ENCODE results near the gene IL11.
A peak's percentile ranks its signal among the peaks of the same experiment; 100 is the strongest.

Gene IL11

DNA sequence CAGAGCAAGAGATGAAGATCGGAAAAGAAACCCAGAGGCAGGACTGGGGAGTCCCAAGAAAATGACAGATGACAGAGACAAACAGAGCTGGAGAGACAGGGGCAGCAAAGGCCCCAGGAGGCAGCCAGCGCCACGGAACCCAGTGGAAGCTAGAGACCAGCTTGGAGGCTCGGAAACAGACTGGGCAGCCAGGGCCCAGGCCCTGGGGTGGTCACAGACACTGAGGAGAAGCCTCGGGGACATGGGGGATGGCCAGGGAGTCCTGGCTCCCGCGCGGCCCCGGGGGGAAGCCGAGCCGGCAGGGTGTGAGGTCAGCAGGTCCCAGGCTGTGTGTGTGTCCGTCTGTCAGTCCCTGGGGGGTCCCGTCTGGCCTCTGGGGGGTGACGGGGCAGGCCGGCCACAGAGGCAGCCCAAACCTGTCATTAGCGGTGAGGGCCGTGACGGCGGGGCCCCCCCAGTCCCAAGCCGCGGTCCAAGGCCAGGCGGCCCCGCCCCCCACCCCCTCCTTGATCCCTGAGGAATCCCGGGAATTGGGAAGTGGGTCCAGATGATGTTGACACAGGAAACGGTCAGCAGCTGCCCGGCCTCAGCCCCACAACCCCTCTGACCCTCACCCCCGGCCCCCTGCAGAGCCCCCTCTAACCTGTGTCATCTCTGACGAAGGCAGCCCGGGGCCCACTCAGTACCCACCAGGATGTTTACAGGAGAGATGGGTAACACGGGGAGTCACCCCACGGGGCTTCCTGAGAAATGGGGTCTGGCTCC, 3.9 kb upstream of the IL11 start:
- no peak overlapping the region for H3K4me3 ChIP-seq (ENCODE audit: low read depth, low read length)

- no peak overlapping the region for H3K4me3 ChIP-seq (ENCODE audit: low read depth, low read length)
Measured at GRCh38 chr19:55373306-55373992, 3.2 kb upstream of the IL11 start.

DNA sequence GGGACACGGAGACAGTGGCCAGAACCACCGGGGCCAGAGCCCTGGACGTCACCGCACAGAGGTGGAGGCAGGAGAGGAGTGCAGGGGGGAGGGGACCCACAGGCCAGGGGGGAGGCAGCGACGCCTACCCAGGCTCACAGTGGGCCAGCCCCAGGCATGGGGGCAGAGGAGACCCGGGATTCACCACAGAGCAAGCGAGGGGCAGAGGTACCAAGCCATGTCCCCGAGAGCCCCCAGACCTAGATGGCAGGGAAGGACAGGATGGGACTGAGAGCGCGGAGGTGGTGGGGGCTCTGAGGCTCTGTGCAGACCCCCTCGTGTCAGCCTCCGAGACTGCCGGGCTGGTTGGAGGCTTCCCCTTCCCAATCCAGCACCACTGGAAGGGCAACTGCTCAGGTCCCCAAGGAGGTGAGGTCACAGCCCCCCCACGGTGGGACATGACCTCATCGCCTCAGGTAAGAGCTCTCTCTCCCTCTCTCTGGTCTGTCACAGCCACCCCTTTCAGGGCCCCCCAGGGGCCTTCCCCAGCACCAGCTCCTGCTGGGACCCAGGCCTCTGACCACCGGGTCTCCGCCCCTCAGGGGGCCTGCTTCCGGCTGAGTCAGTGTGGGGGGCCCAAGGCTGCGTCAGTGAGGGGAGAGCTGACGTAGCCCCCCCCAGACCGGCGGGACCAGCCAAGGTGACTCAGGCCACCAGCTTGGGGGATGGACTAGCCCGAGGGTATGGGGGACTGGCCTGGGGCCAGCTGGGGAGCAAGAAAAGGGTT, 2.2 kb upstream of the IL11 start:
- H3K4me3 ChIP-seq (ENCODE audit: low read depth, low read length), result no peak overlapping the region

DNA sequence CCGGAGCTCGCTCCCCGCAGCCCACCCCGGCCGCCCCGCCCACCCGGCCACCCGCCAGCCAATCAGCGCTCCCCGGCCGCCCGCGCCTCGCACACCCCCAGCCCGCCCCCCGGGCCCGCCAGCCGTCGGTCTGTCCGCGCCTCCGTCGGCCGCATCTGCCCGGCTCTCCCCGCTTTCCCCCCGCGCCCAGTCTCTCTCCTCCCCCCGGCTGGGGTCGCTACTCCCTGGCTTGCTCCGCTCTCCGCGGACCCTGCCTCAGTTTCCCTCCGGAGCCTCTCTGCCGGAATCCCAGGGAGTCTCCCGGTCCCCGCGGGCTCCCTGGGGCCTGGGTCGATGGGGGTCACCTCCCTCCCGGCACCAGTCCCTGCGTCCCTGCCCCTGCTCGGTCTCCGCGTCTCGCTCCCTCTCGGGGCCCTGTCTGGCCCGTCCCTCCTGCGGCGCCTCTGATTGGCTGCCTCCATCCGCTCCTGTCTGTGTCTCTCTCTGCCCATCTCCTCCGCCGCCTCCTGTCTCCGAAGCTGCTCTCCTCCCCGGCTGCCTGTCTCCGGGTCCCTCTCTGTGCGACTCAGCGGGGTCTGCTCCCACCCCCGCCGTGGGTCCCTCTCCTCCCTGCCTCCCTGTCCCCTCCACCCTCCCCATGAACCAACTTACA, 484 bp downstream of the IL11 start:
- H3K4me3 ChIP-seq (ENCODE audit: low read depth, low read length), result peak overlapping the region; percentile 39

DNA sequence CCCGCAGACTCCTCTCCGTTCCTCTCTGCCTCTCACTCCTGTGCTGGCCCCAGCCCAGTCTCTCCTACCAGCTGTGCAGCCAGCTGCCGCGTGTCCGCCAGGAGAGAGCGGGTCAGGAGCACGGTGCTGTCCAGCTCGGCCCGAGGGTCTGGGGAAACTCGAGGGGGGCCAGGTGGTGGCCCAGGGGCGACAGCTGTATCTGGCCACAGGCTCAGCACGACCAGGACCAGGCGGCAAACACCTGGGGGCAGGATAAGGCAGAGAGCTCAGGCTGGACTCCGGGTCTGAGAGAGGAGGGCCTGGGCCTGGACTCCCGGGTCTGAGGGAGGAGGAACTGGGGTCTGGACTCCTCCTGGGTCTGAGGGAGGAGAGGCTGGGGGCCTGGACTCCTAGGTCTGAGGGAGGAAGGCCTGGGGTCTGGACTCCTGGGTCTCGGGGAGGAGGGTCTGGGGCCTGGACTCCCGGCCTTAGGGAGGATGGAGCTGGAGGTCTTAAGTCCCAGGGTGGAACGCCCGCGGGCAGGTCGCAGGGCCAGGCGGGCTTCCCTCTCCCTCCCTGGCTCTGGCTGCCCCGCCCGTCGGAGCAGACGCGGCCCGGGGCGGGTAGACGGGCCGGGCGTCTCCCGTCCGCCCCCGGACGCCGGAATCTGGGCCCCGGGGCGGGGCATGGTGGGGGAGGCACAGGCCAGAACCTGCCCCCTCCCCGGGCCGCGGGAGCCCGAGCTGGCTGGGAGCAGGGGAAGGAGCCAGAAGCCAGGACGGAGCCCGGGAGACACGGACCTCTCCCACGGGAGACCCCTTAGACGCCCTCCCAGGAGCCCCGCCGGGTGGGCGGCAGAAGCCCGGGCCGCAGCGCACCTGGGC, 1.3 kb downstream of the IL11 start:
- H3K4me3 ChIP-seq (ENCODE audit: low read depth, low read length), result peak overlapping the region; percentile 17

DNA sequence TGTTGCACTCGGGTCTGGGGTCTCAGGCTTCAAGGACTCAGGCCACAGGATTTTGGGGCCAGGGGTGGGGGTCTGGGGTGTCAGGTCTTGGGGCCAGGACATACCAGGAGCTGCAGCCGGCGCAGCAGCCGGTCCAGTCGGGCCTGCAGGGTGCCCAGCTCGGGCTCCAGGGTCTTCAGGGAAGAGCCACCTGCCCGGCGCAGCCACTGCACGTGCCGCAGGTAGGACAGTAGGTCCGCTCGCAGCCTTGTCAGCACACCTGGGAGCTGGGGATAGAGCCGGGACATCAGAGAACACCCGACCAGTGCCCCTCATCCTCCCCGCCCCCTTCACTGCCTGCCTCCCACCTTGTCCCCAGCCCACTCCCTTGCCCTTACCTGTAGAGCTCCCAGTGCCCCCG, 2.2 kb downstream of the IL11 start:
- H3K4me3 ChIP-seq (ENCODE audit: low read depth, low read length), result no peak overlapping the region

DNA sequence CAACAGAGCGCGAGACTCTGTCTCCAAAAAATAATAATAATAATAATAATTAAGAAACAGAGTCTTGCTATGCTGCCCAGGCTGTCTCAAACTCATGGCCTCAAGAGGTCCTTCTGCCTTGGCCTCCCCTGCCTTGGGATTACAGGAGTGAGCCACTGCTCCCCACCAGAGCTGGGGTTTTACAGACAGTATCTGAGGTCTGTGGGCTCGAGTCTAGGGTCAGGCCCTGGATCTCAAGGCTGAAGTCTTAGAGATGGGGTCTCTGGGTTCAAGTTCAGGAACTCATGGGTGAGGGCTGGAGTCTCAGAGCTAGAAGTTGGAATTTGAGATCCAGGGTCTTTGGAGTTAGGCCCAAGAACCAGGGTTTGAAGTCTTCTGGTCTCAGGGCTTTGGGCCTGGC, 3.5 kb downstream of the IL11 start:
- H3K4me3 ChIP-seq (ENCODE audit: low read depth, low read length), result no peak overlapping the region

- H3K4me3 ChIP-seq (ENCODE audit: low read depth, low read length), result no peak overlapping the region
Measured at GRCh38 chr19:55365964-55366363, 4.3 kb downstream of the IL11 start.

- no peak overlapping the region for H3K4me3 ChIP-seq (ENCODE audit: low read depth, low read length)
Measured at GRCh38 chr19:55365245-55365644, 5.0 kb downstream of the IL11 start.

GRCh38 chr19:55362990-55363716, 7.1 kb downstream of the IL11 start, which contains the start of gene GARIN5B:
Gene GARIN5B (minus strand): TSS chr19:55363260. CDS start chr19:55363066, 194 bp downstream.
- H3K4me3 ChIP-seq (ENCODE audit: low read depth, low read length), result no peak within 1 kb of the TSS

GRCh38 chr19:55362174-55362989, 7.9 kb downstream of the IL11 start:
- H3K4me3 ChIP-seq (ENCODE audit: low read depth, low read length), result no peak overlapping the region

DNA sequence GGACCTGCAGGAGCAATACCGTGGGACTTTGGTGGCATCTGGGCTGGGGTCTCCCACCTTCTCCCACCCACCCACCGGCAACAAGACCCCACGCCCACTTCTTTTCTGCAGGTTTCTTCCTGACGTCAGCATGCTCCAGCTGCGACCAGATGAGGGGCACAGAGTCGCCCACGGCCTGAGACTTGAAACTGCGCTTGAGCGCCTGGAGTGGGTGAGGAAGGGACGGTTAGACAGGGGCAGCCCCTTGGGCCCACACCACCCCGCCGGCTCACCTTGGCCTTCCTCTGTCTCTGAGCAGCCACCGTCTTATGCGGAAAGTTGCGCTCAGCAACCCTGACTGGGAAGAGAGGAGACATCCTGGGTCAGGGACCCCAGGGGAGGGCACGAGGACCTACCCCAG, 9.4 kb downstream of the IL11 start:
- H3K4me3 ChIP-seq (ENCODE audit: low read depth, low read length), result no peak overlapping the region

GRCh38 chr19:55358943-55359908, 11.0 kb downstream of the IL11 start:
- H3K4me3 ChIP-seq (ENCODE audit: low read depth, low read length), result no peak overlapping the region

DNA sequence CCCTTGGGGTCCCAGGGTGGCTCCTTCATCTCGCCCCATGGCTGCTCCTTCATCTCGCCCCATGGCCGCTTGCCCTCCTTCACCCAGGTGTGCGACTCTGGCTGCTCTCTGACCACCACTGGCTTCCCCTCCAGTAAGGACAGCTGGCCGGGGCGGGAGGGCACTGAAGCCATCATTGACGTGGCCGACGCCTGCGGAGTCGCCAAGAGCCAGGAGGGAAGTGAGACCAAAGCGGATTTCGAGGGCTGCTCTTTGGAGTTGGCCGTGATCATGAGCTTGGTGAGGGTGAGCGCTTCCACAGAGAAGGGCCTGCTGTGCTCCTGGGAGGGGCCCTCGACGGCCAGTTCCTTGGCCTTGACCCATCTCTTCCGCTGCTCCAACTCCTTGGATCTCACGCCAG, 11.8 kb downstream of the IL11 start:
- H3K4me3 ChIP-seq (ENCODE audit: low read depth, low read length), result no peak overlapping the region

DNA sequence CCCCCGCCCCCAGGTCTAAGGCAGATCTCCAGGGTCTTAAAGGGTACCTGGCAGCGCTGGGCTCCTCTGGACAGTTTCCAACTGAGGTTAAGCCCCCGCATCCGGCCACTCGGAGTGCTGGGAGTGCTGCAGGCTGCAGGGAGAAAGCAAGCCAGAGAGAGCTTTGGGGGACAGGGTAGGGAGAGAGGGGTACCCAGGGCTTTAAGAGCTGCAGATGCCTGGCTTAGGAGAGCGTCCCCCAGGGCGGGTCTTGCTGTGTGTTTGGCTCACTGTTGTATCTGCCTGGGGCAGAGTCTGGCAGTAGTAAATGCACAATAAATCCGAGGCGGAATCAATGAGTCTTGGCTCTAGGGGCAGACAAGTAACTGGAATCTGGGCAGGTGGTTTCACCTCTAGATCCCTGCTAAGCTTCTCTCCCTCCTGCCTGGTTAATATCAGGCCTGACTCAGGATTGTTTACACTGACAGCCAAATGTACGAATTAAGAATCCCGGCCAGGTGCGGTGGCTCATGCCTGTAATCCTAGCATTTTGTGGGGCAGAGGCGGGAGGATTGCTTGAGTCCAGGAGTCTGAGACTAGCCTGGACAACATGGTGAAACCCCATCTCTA, 14.9 kb downstream of the IL11 start:
- H3K4me3 ChIP-seq (ENCODE audit: low read depth, low read length), result no peak overlapping the region

GRCh38 chr19:55354698-55355212, 15.5 kb downstream of the IL11 start, which contains the start of gene COX6B2:
Gene COX6B2 (minus strand): TSS chr19:55354719. CDS start chr19:55354521, 198 bp downstream.
- H3K4me3 ChIP-seq (ENCODE audit: low read depth, low read length), result peak within 1 kb of the TSS; percentile 37

Data from iPS-11a (cell line).